Progenitor cell of endocrine pancreas (in vitro differentiated cells): ENCODE measurements around the gene ZCCHC18. TPM values are rescaled to one million over a fixed set of nuclear protein-coding genes. Genes with fewer than 3 reads are reported as not detected.

Experiments
- DNase-seq: peaks from one replicate; pipeline ENCODE4 v3.0.0; 2021; ENCODE audit warnings: low spot score; ENCODE audit not compliant: unreplicated experiment
- H3K27ac Mint-ChIP-seq: 2 replicates; pipeline ENCODE4 v1.8.0; 2021; ENCODE audit warnings: mild to moderate bottlenecking, moderate library complexity, mixed read lengths
- H3K27me3 Mint-ChIP-seq: 2 replicates; pipeline ENCODE4 v1.8.0; 2021; ENCODE audit warnings: mixed read lengths
- H3K36me3 Mint-ChIP-seq: 2 replicates; pipeline ENCODE4 v1.8.0; 2022; ENCODE audit warnings: mixed read lengths; ENCODE audit not compliant: insufficient read depth
- H3K4me1 Mint-ChIP-seq: 2 replicates; pipeline ENCODE4 v1.8.0; 2021; ENCODE audit warnings: low read depth, mixed read lengths
- H3K4me3 Mint-ChIP-seq: 2 replicates; pipeline ENCODE4 v1.8.0; 2021; ENCODE audit warnings: low read depth, mild to moderate bottlenecking, moderate library complexity, mixed read lengths
- H3K9me3 Mint-ChIP-seq: 2 replicates; pipeline ENCODE4 v1.8.0; 2021; ENCODE audit warnings: low read depth, mixed read lengths
- total RNA-seq: library from RNA; stranded (reverse); gene quantifications from 2 replicates; pipeline ENCODE4 v1.2.1, GENCODE V29; 2021
- TF ChIP-seq, protein P1 (sequence below): fragments of 200-600 bp; sonication (generic); IDR thresholded peaks from one replicate; pipeline ENCODE4 v1.5.0; 2021; ENCODE audit warnings: antibody characterized with exemption, mild to moderate bottlenecking; ENCODE audit not compliant: unreplicated experiment

The ZCCHC18 gene
- total RNA-seq, 1 donor from 2014 or later: 5.1 TPM

DNA sequence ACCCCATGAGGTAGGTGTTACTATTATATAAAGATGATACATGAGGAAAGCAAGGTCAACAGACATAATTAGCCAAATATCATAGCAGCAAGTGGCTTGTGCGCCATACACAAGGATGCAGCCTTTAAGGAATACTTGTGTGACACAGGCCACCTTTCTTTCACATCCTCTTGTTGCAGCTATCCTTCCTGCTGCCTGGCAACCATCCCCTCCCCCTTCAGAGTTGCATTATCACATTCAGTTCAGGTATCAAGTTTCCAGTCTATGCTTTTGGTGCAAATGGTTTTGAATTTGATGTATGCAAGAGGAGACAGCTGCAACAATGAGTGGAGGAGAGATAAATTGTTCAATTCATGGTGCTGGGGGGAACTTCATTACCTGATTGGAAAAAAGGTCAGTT is 6.4 kb downstream of the ZCCHC18 start:
- Mint-ChIP-seq H3K9me3 (peaks cover 10% of the 10 kb centered on the region), H3K36me3 (no peaks in the 10 kb centered on the region), H3K4me3 (no peak overlapping the region), H3K27ac (no peak overlapping the region), H3K4me1 (peaks cover 1% of the 10 kb centered on the region), H3K27me3 (no peaks in the 10 kb centered on the region)
- no peak for DNase-seq
- TF ChIP-seq, protein P1, sequence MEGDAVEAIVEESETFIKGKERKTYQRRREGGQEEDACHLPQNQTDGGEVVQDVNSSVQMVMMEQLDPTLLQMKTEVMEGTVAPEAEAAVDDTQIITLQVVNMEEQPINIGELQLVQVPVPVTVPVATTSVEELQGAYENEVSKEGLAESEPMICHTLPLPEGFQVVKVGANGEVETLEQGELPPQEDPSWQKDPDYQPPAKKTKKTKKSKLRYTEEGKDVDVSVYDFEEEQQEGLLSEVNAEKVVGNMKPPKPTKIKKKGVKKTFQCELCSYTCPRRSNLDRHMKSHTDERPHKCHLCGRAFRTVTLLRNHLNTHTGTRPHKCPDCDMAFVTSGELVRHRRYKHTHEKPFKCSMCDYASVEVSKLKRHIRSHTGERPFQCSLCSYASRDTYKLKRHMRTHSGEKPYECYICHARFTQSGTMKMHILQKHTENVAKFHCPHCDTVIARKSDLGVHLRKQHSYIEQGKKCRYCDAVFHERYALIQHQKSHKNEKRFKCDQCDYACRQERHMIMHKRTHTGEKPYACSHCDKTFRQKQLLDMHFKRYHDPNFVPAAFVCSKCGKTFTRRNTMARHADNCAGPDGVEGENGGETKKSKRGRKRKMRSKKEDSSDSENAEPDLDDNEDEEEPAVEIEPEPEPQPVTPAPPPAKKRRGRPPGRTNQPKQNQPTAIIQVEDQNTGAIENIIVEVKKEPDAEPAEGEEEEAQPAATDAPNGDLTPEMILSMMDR: no peak

DNA sequence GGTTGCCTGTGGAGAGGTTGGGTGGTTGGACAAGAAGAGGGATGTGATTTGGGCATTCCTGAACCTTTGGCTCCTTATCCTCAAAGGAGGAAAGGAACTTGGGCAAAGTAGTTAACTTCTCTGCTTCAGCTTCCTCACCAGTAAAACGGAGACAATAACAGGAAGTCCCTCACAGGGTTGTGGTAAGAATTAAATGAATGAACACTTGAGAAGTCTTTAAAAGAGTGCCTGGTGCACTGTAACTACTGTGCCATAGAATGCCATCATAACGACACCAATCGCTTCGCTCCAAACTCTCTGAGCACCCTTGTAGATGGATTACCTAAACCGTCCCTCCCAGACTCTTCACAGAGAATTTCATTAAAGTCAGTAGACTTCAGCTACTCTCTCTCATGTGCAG is 10.5 kb downstream of the ZCCHC18 start:
- DNase-seq: no peak
- Mint-ChIP-seq H3K9me3 (peaks cover 14% of the 10 kb centered on the region), H3K4me1 (peaks cover 1% of the 10 kb centered on the region), H3K27ac (no peak overlapping the region), H3K36me3 (no peaks in the 10 kb centered on the region), H3K4me3 (no peak overlapping the region), H3K27me3 (no peaks in the 10 kb centered on the region)
- TF ChIP-seq, protein P1: no peak

DNA sequence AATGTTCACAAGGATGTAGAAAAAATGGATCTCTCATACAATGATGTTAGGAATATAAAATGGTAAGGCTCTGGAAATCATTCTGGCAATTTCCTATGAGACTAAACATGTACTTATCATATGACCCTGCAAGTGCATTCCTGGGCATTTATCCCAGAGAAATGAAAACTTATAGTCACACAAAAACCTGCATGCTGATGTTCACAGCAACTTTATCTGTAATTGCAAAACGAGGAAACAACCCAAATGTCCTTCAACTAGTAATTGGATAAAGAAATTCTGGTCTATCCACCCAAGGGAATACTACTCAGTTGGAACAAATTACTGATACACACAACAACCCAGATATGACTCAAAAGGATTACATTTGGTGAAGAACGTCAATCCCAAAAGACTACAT is 14.5 kb downstream of the ZCCHC18 start:
- no peaks in the 10 kb centered on the region for H3K27me3 Mint-ChIP-seq
- peaks cover 17% of the 10 kb centered on the region for H3K9me3 Mint-ChIP-seq
- no peaks in the 10 kb centered on the region for H3K4me1 Mint-ChIP-seq
- peaks cover 3% of the 10 kb centered on the region for H3K36me3 Mint-ChIP-seq
- TF ChIP-seq, protein P1: no peak
- no peak overlapping the region for H3K4me3 Mint-ChIP-seq
- no peak for DNase-seq
- no peak overlapping the region for H3K27ac Mint-ChIP-seq

DNA sequence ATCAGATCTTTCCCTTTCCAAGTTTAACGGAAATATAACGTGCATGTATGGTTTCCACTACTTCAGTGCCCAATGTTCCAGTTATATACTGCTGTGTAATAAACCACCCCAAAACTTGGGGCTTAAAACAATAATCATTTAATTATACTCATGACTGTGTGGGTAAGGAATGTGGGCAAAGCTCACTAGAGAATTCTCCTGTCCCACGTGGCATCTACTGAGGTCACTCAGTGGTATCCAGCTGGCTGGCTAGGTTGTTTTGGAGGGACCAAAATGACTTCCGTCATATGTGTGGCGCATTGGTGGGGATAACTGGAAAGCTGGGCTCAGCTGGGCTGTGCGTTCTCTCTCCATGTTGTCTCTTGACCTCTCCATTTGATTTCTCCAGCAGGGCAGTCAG is 18.5 kb downstream of the ZCCHC18 start:
- Mint-ChIP-seq H3K4me1 (no peaks in the 10 kb centered on the region), H3K27me3 (no peaks in the 10 kb centered on the region), H3K36me3 (peaks cover 3% of the 10 kb centered on the region), H3K9me3 (peaks cover 25% of the 10 kb centered on the region), H3K27ac (no peak overlapping the region), H3K4me3 (no peak overlapping the region)
- no peak for DNase-seq
- TF ChIP-seq, protein P1: no peak

DNA sequence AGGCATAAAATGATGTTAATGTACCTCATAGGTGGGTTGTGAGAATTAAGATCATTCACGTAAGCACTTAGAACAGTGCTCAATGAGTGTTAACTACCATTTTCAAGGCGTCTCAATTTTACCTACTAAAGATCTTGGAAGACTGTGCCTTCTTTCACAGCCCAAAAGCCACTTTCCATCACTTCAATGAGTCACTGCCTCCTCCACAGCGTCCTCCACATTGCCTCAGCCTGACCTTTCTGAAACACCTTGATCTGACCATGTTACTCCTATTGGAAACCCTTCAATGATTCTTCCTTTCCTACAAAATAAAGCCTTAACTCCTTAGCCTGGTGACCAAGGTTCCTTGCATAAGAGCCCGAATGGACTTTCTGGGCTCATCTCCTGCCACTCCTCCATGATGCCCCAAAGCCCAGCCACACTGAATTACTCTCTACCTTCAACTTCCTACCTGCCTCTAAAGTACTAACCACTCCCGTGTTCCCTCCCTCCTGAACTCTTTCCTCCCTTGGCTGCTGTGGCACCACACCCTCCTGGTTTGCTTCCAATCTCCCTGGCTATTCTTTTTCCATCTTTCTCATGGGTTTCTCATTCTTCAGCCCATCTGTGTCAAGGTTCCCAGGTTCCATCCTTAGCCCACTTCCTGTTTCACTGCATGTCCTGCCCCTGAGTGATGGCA is 22.4 kb downstream of the ZCCHC18 start:
- no peak for DNase-seq
- no peaks in the 10 kb centered on the region for H3K4me1 Mint-ChIP-seq
- peaks cover 22% of the 10 kb centered on the region for H3K9me3 Mint-ChIP-seq
- no peaks in the 10 kb centered on the region for H3K27me3 Mint-ChIP-seq
- no peaks in the 10 kb centered on the region for H3K36me3 Mint-ChIP-seq
- peak overlapping the region; percentile 3 for H3K27ac Mint-ChIP-seq
- H3K4me3 Mint-ChIP-seq: no peak overlapping the region
- TF ChIP-seq, protein P1: no peak
